ENCODE data around the gene DLL1. TPM values are rescaled to one million over a fixed set of nuclear protein-coding genes. Genes with fewer than 3 reads are reported as not detected.

DLL1 gene
- total and polyA plus RNA-seq, 8 donors = 3.4 to 38.5 (median 5.8) TPM; not detected in 1

DNA sequence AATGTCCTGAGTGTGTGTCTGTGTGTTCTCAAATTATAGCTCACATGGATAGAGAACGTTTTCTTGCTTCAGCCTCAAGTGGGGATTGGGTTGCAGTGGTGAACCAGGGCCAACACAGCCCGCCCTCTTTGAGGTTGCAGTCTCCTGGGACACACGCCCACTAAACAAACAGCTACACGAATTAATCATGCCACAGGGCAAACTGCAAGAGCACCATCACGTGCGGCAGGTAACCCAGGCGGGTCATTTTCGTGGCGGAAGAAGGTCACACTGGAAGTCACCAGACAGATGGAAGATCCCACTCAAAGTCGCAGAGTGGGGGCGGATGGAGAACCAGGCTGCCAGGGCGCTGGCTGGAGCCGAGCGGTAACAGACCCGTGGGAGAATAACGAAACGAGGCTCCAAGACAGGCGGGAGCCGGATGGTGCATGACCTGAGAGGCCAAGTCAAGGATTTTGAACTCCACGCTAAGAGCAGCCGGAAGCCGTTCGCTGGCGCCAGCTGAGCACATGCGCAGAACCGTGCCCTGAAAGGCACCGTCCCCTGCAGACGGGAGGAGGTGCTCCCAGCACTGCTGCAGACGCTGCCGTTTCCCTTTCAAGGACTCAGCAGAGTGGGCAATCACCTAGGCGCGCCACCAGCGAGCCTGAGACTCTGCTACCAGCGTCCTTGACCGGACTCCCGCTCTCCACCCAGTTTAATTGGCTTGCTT, 10.7 kb downstream of the DLL1 start:
- Histone ChIP-seq H3K9me3 (no peaks in the 10 kb centered on the region), H3K27ac (peak overlapping the region; percentile 68 to 85 (median 75)), H3K4me1 (peaks cover 8 to 31% (median 16%) of the 10 kb centered on the region in 4 donors), H3K4me3 (peak overlapping the region; percentile 7 to 36 (median 29)), H3K27me3 (peaks cover 0 to 9% (median 0%) of the 10 kb centered on the region in 3 donors), H3K36me3 (peaks cover 10 to 37% (median 28%) of the 10 kb centered on the region in 4 donors)
- intact Hi-C loops (cut with DNase I; ENCODE audit: low total_unique reads) = loop anchor here (10.0 kb wide), 1 partner anchor 445 kb away; no protein-coding TSS in a partner anchor
- peak; percentile 75 to 90 for DNase-seq
- TF ChIP-seq, protein P1, sequence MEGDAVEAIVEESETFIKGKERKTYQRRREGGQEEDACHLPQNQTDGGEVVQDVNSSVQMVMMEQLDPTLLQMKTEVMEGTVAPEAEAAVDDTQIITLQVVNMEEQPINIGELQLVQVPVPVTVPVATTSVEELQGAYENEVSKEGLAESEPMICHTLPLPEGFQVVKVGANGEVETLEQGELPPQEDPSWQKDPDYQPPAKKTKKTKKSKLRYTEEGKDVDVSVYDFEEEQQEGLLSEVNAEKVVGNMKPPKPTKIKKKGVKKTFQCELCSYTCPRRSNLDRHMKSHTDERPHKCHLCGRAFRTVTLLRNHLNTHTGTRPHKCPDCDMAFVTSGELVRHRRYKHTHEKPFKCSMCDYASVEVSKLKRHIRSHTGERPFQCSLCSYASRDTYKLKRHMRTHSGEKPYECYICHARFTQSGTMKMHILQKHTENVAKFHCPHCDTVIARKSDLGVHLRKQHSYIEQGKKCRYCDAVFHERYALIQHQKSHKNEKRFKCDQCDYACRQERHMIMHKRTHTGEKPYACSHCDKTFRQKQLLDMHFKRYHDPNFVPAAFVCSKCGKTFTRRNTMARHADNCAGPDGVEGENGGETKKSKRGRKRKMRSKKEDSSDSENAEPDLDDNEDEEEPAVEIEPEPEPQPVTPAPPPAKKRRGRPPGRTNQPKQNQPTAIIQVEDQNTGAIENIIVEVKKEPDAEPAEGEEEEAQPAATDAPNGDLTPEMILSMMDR (IDR thresholded peaks at IDR 0.05) = no peak
- peak; percentile 8 to 54 (median 13) for TF ChIP-seq POLR2AphosphoS5 (IDR thresholded peaks at IDR 0.05)
- 25 to 47% (median 30%) methylated on average over 24 to 36 of the region's 36 CpGs for WGBS, 5 donors

DNA sequence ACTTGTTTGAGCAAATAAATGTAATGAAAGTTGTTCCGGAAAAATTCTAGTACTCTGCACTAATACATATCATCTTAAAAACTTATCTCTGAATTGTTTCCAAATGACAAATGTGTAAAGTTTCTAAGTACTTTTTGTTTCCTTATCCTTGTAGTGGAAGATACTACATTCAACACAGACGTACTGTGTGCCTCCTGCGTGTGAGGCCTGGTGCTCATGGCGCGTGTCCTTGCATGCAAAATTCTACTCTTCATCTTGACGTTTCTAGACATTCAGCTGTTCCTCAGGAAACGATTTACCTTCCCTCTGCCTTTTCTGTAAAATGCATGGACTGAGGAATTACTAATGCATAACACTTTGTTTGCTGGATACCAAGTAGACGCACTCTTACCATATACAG, 11.5 kb downstream of the DLL1 start:
- Histone ChIP-seq H3K9me3 (no peaks in the 10 kb centered on the region), H3K27me3 (peaks cover 0 to 7% (median 0%) of the 10 kb centered on the region in 3 donors), H3K4me1 (peaks cover 8 to 31% (median 16%) of the 10 kb centered on the region in 4 donors), H3K4me3 (no peak overlapping the region), H3K36me3 (peaks cover 10 to 30% (median 21%) of the 10 kb centered on the region in 4 donors), H3K27ac (peak overlapping the region in 4 of 5 donors; percentile 68 to 85 (median 73))
- intact Hi-C loops (cut with DNase I; ENCODE audit: low total_unique reads) = no loop called here
- TF ChIP-seq, protein P1 (IDR thresholded peaks at IDR 0.05) = no peak
- TF ChIP-seq POLR2AphosphoS5 (IDR thresholded peaks at IDR 0.05) (no peak), POLR2A (IDR thresholded peaks at IDR 0.05) (no peak), EP300 (IDR thresholded peaks at IDR 0.05) (no peak)
- DNase-seq = no peak
- WGBS, 5 donors = 69 to 73% (median 71%) methylated on average over 8 of the region's 8 CpGs

DNA sequence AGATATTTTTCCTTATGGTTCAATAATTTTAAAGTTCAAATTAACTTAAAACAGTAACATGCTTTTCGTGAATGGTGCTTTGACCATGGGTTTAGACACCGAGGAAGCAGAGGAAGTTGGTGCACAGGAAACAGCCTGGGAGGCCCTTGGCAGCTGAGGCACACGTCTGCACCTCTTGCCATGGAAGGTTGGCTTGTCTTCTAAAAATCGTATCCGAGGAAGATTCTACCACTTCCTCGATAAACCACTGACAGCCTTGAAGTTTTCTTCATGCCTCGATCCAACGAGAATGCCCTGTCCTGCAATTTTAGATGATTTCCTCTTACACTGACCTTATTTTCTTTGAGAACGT, 12.2 kb downstream of the DLL1 start:
- peaks cover 0 to 9% (median 0%) of the 10 kb centered on the region in 3 donors for H3K27me3 ChIP-seq
- peak overlapping the region in 1 of 5 donors; percentile 85 for H3K27ac ChIP-seq
- H3K36me3 ChIP-seq = peaks cover 10 to 23% (median 14%) of the 10 kb centered on the region in 4 donors
- WGBS, 5 donors = 57 to 77% (median 70%) methylated on average over 9 of the region's 9 CpGs
- DNase-seq = no peak
- no peak for TF ChIP-seq POLR2A (IDR thresholded peaks at IDR 0.05)
- no peak for TF ChIP-seq POLR2AphosphoS5 (IDR thresholded peaks at IDR 0.05)
- TF ChIP-seq, protein P1 (IDR thresholded peaks at IDR 0.05) = no peak
- no peak for TF ChIP-seq EP300 (IDR thresholded peaks at IDR 0.05)
- intact Hi-C loops (cut with DNase I; ENCODE audit: low total_unique reads) = no loop called here
- peaks cover 8 to 31% (median 16%) of the 10 kb centered on the region in 4 donors for H3K4me1 ChIP-seq
- H3K4me3 ChIP-seq = no peak overlapping the region
- H3K9me3 ChIP-seq = no peaks in the 10 kb centered on the region

DNA sequence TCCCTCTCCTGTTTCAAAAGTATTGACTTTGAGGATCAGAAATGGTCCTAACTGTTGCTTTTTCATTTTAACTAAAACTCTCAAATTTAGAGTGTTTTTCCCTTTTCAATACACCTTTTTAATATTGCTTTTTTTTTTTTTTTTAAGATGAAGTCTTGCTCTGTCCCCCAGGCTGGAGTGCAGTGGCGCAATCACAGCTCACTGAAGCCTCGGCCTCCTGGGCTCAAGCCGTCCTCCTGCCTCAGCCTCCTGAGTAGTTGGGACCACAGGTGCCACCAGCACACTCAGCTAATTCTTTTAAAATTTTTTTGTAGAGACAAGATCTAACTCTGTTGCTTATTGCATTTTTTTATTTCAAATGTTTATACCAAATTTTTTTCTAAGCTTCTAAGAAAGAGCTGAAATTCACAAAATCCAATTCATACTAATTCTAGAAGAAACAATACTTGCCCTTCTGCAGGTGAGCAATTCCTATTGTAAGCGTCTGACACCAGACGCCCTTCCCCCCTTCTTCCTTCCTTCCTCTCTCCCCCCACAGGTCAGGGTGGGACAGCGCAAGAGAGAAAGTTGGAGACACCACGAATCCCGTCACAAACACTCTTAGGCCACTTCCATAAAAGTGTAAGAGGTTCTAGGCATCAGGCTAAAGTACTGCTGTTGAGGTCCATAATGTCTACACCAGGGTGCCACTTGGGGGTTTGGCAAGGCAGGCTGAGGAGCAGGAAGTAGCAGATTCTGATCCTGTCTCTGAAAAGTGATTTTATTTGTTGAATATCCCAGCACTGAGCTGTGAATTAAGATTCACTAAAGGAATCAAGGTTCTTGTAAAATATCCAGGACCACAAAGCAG, 12.8 kb downstream of the DLL1 start:
- DNase-seq = no peak
- H3K4me1 ChIP-seq = peaks cover 8 to 31% (median 16%) of the 10 kb centered on the region in 4 donors
- peak overlapping the region in 2 of 5 donors; percentile 69 to 85 for H3K27ac ChIP-seq
- intact Hi-C loops (cut with DNase I; ENCODE audit: low total_unique reads) = no loop called here
- H3K36me3 ChIP-seq = peaks cover 6 to 17% (median 8%) of the 10 kb centered on the region in 4 donors
- no peaks in the 10 kb centered on the region for H3K9me3 ChIP-seq
- H3K4me3 ChIP-seq = no peak overlapping the region
- TF ChIP-seq POLR2A (IDR thresholded peaks at IDR 0.05) (no peak), POLR2AphosphoS5 (IDR thresholded peaks at IDR 0.05) (no peak)
- peaks cover 0 to 16% (median 0%) of the 10 kb centered on the region in 3 donors for H3K27me3 ChIP-seq
- 76 to 89% (median 84%) methylated on average over 8 of the region's 8 CpGs for WGBS, 5 donors

Measured in stomach (tissue), 9 donors.